Measurements from ENCODE around the gene PSMB3.

PSMB3 gene

GRCh38 chr17:38709104-38709820 is 43.3 kb upstream of the PSMB3 start:
- no CpG with 5 or more reads among the region's 18 CpGs for WGBS (ENCODE audit: insufficient coverage, insufficient read length)

DNA sequence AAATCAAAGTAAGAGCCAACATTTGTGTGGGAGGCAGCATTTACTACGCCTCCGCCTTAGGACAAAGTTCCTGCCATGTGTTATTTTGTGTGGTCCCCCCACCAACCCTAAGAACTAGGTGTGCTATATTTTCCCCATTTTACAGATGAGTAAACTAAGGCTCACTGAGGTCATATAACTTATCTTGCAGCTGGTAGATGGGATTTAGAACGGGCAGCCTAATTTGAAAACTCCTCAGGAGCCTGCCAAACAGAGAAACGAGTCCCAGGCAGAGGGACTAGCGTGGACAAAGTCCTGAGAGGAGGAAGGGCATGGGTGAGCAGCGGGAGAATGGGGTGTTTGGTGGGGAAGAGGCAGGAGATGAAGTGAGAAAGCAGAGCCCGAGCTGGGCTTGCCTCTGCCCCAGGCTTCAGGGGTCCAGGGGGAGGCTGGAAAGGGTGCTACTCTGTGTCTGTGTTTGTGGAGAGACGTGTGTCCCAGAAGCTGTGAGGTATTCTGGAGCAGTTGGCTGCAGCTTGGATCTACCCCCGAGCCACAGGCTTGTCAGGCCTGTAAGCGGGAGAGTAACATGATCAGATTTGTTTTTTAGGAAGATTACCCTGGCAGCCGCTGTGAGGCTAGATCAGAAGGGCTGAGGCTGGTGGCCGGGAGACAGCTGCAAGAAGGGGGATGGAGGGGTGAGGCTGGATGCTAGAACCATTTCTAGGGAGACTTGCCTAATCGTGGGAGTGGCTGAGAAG is 42.5 kb upstream of the PSMB3 start:
- no peak for DNase-seq (ENCODE audit: low read depth, low spot score)
- WGBS (ENCODE audit: insufficient coverage, insufficient read length): no CpG with 5 or more reads among the region's 13 CpGs
- H3K36me3 ChIP-seq (ENCODE audit: control insufficient read depth, insufficient read depth, low read length): no peaks in the 10 kb centered on the region
- H3K27ac ChIP-seq (ENCODE audit: low read length): no peak overlapping the region
- peaks cover 16% of the 10 kb centered on the region for H3K27me3 ChIP-seq (ENCODE audit: control insufficient read depth, insufficient read depth, low read length)
- no peak overlapping the region for H3K4me3 ChIP-seq (ENCODE audit: low read length)
- H3K4me1 ChIP-seq (ENCODE audit: control insufficient read depth, insufficient read depth, low read length): peaks cover 16% of the 10 kb centered on the region
- no peaks in the 10 kb centered on the region for H3K9me3 ChIP-seq (ENCODE audit: control insufficient read depth, insufficient read depth, low read length)

More at GRCh38 chr17:38709104-38709820, 43.3 kb upstream of the PSMB3 start:
- no peak for DNase-seq (ENCODE audit: low read depth, low spot score)
- Histone ChIP-seq H3K9me3 (ENCODE audit: control insufficient read depth, insufficient read depth, low read length) (no peaks in the 10 kb centered on the region), H3K27ac (ENCODE audit: low read length) (no peak overlapping the region), H3K27me3 (ENCODE audit: control insufficient read depth, insufficient read depth, low read length) (peaks cover 19% of the 10 kb centered on the region), H3K36me3 (ENCODE audit: control insufficient read depth, insufficient read depth, low read length) (no peaks in the 10 kb centered on the region), H3K4me3 (ENCODE audit: low read length) (no peak overlapping the region), H3K4me1 (ENCODE audit: control insufficient read depth, insufficient read depth, low read length) (peaks cover 17% of the 10 kb centered on the region)

- no peaks in the 10 kb centered on the region for H3K36me3 ChIP-seq (ENCODE audit: control insufficient read depth, insufficient read depth, low read length)
- H3K4me3 ChIP-seq (ENCODE audit: low read length): no peak overlapping the region
- no CpG with 5 or more reads among the region's 3 CpGs for WGBS (ENCODE audit: insufficient coverage, insufficient read length)
- H3K4me1 ChIP-seq (ENCODE audit: control insufficient read depth, insufficient read depth, low read length): peaks cover 21% of the 10 kb centered on the region
- DNase-seq (ENCODE audit: low read depth, low spot score): no peak
- peaks cover 16% of the 10 kb centered on the region for H3K27me3 ChIP-seq (ENCODE audit: control insufficient read depth, insufficient read depth, low read length)
- H3K9me3 ChIP-seq (ENCODE audit: control insufficient read depth, insufficient read depth, low read length): no peaks in the 10 kb centered on the region
- no peak overlapping the region for H3K27ac ChIP-seq (ENCODE audit: low read length)
Observed at GRCh38 chr17:38710604-38710962, 42.0 kb upstream of the PSMB3 start.

- Histone ChIP-seq H3K9me3 (ENCODE audit: control insufficient read depth, insufficient read depth, low read length) (no peaks in the 10 kb centered on the region), H3K36me3 (ENCODE audit: control insufficient read depth, insufficient read depth, low read length) (no peaks in the 10 kb centered on the region), H3K4me1 (ENCODE audit: control insufficient read depth, insufficient read depth, low read length) (peaks cover 21% of the 10 kb centered on the region), H3K27ac (ENCODE audit: low read length) (no peak overlapping the region), H3K4me3 (ENCODE audit: low read length) (no peak overlapping the region), H3K27me3 (ENCODE audit: control insufficient read depth, insufficient read depth, low read length) (peaks cover 16% of the 10 kb centered on the region)
- WGBS (ENCODE audit: insufficient coverage, insufficient read length): no CpG with 5 or more reads among the region's 5 CpGs
- DNase-seq (ENCODE audit: low read depth, low spot score): no peak
Observed at GRCh38 chr17:38710985-38711384, 41.6 kb upstream of the PSMB3 start.

DNA sequence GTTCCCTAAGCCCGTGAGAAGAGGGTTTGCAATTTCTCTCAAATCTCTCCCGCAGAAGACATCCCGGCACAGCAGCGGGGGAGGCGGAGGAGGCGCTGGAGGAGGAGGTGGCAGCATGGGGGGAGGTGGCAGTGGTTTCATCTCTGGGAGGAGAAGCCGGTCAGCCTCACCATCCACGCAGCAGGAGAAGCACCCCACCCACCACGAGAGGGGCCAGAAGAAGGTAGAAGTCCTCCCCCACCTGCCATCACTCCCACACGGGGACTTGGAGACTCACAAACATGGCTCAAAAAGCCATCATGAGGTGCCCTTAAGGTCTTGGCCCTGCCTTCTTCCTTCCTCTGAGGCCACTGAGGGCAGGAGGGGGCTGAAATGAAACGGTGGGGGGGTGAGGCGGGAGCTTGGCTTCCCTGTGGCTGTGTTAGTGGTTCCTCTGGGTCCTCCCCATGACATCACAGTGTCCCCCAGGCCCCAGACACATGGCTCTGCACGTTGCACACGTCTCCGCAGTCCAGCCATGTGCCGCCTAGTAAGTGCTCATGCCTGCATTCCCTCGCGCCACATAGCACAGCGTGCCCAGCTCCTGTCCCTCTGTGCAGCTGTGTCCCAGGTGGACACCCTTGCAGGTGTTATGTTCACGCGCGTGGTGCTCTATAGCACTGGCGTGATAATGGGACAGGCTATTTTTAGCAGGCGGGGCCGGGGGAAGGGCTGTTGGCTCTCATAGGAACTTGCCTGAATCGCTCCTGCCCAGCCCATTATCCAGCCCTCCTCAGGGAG is 40.6 kb upstream of the PSMB3 start:
- Histone ChIP-seq H3K4me1 (ENCODE audit: control insufficient read depth, insufficient read depth, low read length) (peaks cover 19% of the 10 kb centered on the region), H3K27ac (ENCODE audit: low read length) (no peak overlapping the region), H3K27me3 (ENCODE audit: control insufficient read depth, insufficient read depth, low read length) (peaks cover 8% of the 10 kb centered on the region; the same call in 1 of the 2 replicates), H3K4me3 (ENCODE audit: low read length) (no peak overlapping the region), H3K9me3 (ENCODE audit: control insufficient read depth, insufficient read depth, low read length) (no peaks in the 10 kb centered on the region), H3K36me3 (ENCODE audit: control insufficient read depth, insufficient read depth, low read length) (no peaks in the 10 kb centered on the region)
- no peak for DNase-seq (ENCODE audit: low read depth, low spot score)
- WGBS (ENCODE audit: insufficient coverage, insufficient read length): no CpG with 5 or more reads among the region's 26 CpGs

DNA sequence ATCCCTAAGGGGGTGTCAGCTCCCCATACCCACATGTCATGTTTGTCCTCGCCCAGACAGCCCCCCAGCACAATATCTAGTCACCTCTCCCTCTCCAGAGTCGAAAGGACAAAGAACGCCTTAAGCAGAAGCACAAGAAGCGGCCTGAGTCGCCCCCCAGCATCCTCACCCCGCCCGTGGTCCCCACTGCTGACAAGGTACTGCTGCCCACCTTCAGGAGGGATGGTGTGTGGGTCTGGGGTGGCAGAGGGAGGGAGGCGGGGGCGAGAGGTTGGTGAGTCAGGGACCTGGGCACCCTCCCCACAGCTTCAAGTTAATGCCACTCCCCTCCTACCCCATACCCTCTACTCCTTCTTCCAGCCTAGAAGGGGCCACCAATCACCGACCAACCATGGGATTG is 39.9 kb upstream of the PSMB3 start:
- DNase-seq (ENCODE audit: low read depth, low spot score): no peak
- no peak overlapping the region for H3K27ac ChIP-seq (ENCODE audit: low read length)
- peaks cover 3% of the 10 kb centered on the region; the same call in 1 of the 2 replicates for H3K27me3 ChIP-seq (ENCODE audit: control insufficient read depth, insufficient read depth, low read length)
- no peak overlapping the region for H3K4me3 ChIP-seq (ENCODE audit: low read length)
- H3K9me3 ChIP-seq (ENCODE audit: control insufficient read depth, insufficient read depth, low read length): no peaks in the 10 kb centered on the region
- peaks cover 14% of the 10 kb centered on the region for H3K4me1 ChIP-seq (ENCODE audit: control insufficient read depth, insufficient read depth, low read length)
- WGBS (ENCODE audit: insufficient coverage, insufficient read length): no CpG with 5 or more reads among the region's 10 CpGs
- H3K36me3 ChIP-seq (ENCODE audit: control insufficient read depth, insufficient read depth, low read length): no peaks in the 10 kb centered on the region

DNA sequence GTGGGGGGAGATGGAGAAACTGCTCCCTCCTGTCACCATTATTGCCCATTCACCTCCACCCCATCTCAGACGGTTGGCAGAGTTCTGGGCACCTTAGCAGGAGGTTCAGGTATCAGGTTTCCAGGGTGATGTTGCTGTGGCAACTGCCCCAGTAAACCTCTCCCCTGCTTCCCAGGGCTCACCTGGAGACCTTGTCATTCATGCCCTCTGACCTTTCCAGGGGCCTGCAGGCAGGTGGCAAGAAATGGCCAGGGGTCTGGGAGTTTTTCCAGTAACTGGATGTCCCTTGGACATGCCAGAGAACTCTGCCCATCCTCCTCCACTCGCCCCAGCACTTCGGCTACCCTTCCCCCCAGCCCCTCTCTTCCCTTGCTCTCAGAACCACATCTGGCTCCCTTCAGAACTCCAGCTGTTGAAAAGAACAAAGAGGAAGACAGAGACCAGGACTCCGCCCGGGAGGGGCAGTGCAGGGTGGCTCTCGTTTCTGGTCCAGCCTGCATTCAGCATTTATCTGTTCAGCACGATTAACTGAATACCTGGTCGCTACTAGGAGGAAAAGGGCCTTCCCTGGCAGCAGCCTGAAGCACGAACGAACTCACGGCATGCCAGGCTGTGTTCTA is 39.0 kb upstream of the PSMB3 start:
- H3K27me3 ChIP-seq (ENCODE audit: control insufficient read depth, insufficient read depth, low read length): no peaks in the 10 kb centered on the region
- no peaks in the 10 kb centered on the region for H3K9me3 ChIP-seq (ENCODE audit: control insufficient read depth, insufficient read depth, low read length)
- no peak overlapping the region for H3K4me3 ChIP-seq (ENCODE audit: low read length)
- no peak for DNase-seq (ENCODE audit: low read depth, low spot score)
- WGBS (ENCODE audit: insufficient coverage, insufficient read length): no CpG with 5 or more reads among the region's 11 CpGs
- H3K27ac ChIP-seq (ENCODE audit: low read length): no peak overlapping the region
- peaks cover 14% of the 10 kb centered on the region for H3K4me1 ChIP-seq (ENCODE audit: control insufficient read depth, insufficient read depth, low read length)
- H3K36me3 ChIP-seq (ENCODE audit: control insufficient read depth, insufficient read depth, low read length): no peaks in the 10 kb centered on the region

DNA sequence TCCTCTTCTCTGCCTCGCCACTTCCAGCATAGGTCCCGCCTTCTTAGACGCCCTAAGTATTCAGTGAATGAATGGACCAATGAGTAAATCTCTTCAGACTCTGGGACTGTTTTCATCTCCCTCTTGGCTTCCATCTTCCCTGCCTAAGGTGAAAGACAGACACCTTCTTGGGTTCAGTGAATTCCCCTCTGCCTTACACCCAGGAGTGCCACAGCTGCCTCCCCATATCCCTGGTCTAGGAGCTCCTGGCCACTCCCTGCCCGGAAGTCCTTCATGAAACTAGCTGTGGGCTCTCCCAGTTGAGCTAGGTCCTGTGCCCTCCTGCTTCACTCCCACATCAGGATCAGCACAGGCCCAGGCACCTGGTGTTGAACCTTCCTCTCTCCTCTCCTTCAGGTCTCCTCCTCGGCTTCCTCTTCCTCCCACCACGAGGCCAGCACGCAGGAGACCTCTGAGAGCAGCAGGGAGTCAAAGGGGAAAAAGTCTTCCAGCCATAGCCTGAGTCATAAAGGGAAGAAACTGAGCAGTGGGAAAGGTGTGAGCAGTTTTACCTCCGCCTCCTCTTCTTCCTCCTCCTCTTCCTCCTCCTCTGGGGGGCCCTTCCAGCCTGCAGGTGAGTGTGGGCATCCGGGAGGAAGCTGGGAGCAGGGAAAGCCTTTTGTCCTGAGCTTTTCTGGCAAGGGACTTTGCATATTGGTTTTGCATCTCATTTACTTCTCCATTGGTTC is 37.2 kb upstream of the PSMB3 start:
- Histone ChIP-seq H3K4me3 (ENCODE audit: low read length) (no peak overlapping the region), H3K36me3 (ENCODE audit: control insufficient read depth, insufficient read depth, low read length) (no peaks in the 10 kb centered on the region), H3K27me3 (ENCODE audit: control insufficient read depth, insufficient read depth, low read length) (no peaks in the 10 kb centered on the region), H3K27ac (ENCODE audit: low read length) (no peak overlapping the region), H3K9me3 (ENCODE audit: control insufficient read depth, insufficient read depth, low read length) (no peaks in the 10 kb centered on the region), H3K4me1 (ENCODE audit: control insufficient read depth, insufficient read depth, low read length) (peaks cover 19% of the 10 kb centered on the region)
- WGBS (ENCODE audit: insufficient coverage, insufficient read length): no CpG with 5 or more reads among the region's 9 CpGs
- no peak for DNase-seq (ENCODE audit: low read depth, low spot score)

DNA sequence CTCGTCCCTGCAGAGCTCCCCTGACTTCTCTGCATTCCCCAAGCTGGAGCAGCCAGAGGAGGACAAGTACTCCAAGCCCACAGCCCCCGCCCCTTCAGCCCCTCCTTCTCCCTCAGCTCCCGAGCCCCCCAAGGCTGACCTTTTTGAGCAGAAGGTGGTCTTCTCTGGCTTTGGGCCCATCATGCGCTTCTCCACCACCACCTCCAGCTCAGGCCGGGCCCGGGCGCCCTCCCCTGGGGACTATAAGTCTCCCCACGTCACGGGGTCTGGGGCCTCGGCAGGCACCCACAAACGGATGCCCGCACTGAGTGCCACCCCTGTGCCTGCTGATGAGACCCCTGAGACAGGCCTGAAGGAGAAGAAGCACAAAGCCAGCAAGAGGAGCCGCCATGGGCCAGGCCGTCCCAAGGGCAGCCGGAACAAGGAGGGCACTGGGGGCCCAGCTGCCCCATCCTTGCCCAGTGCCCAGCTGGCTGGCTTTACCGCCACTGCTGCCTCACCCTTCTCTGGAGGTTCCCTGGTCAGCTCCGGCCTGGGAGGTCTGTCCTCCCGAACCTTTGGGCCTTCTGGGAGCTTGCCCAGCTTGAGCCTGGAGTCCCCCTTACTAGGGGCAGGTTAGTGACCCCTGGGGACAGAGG is 36.1 kb upstream of the PSMB3 start:
- DNase-seq (ENCODE audit: low read depth, low spot score): no peak
- H3K4me3 ChIP-seq (ENCODE audit: low read length): no peak overlapping the region
- no peaks in the 10 kb centered on the region for H3K9me3 ChIP-seq (ENCODE audit: control insufficient read depth, insufficient read depth, low read length)
- peaks cover 2% of the 10 kb centered on the region; the same call in 1 of the 2 replicates for H3K27me3 ChIP-seq (ENCODE audit: control insufficient read depth, insufficient read depth, low read length)
- no peaks in the 10 kb centered on the region for H3K36me3 ChIP-seq (ENCODE audit: control insufficient read depth, insufficient read depth, low read length)
- no peak overlapping the region for H3K27ac ChIP-seq (ENCODE audit: low read length)
- no CpG with 5 or more reads among the region's 18 CpGs for WGBS (ENCODE audit: insufficient coverage, insufficient read length)
- peaks cover 21% of the 10 kb centered on the region for H3K4me1 ChIP-seq (ENCODE audit: control insufficient read depth, insufficient read depth, low read length)
